ENCODE measurements around the gene CCDC106.

CCDC106 gene

GRCh38 chr19:55638864-55639359 is 9.1 kb upstream of the CCDC106 start:
- DNase-seq: peak; percentile 54 to 58

- peak; percentile 71 for DNase-seq
Measured at GRCh38 chr19:55640043-55640576, 7.9 kb upstream of the CCDC106 start.

GRCh38 chr19:55640577-55641425 is 7.2 kb upstream of the CCDC106 start, which contains the start of gene ZNF580:
ZNF580 (plus strand) TSS chr19:55641002; CDS start chr19:55642509, 1,507 bp downstream.
- DNase-seq: peak; percentile 47 to 49

GRCh38 chr19:55641426-55642152 is 6.4 kb upstream of the CCDC106 start:
- DNase-seq: no peak

- no peak for DNase-seq
Measured at GRCh38 chr19:55642153-55643002, 5.6 kb upstream of the CCDC106 start.

- peak; percentile 74 to 76 for DNase-seq
Measured at GRCh38 chr19:55643003-55643886, 4.8 kb upstream of the CCDC106 start, which contains the start of gene ZNF581. ZNF581 (plus strand) TSS chr19:55643649; CDS start chr19:55644572, 923 bp downstream.

GRCh38 chr19:55643887-55644176 is 4.2 kb upstream of the CCDC106 start:
- no peak for DNase-seq

- DNase-seq: no peak
Measured at GRCh38 chr19:55644191-55644833, 3.7 kb upstream of the CCDC106 start.

GRCh38 chr19:55644842-55645511 is 3.0 kb upstream of the CCDC106 start:
- DNase-seq: no peak

GRCh38 chr19:55645512-55645881 is 2.5 kb upstream of the CCDC106 start:
- DNase-seq: no peak

- no peak for DNase-seq
Measured at GRCh38 chr19:55646889-55647731, 902 bp upstream of the CCDC106 start.

GRCh38 chr19:55648585-55649267 is 714 bp downstream of the CCDC106 start:
- no peak for DNase-seq

GRCh38 chr19:55649268-55650125 is 1.5 kb downstream of the CCDC106 start:
- no peak for DNase-seq

GRCh38 chr19:55650126-55650557 is 2.1 kb downstream of the CCDC106 start:
- DNase-seq: no peak

GRCh38 chr19:55650602-55651230 is 2.7 kb downstream of the CCDC106 start:
- DNase-seq: no peak

GRCh38 chr19:55651236-55651635 is 3.2 kb downstream of the CCDC106 start:
- no peak for DNase-seq
